Activated CD4-positive, CD25-positive, alpha-beta regulatory T cell treated with anti-CD3 and anti-CD28 coated beads, Interleukin-2, amount 50 U/mL, for 24 hours (primary cell): ENCODE results near the gene GDAP1L1.
"Not testable (repeated sequence)": the region's sequence is repeated elsewhere in the genome, so short reads cannot be mapped to it uniquely, and the experiment has no call there.

Source experiments
- ATAC-seq, 2 donors: fragments of 150-1000 bp; cut with Tn5 transposase; one replicate each; pipeline ENCODE4 v1.10.0; 2021; ENCODE audit warnings: mild to moderate bottlenecking in 1 of 2, moderate library complexity in 1 of 2

Gene GDAP1L1

DNA sequence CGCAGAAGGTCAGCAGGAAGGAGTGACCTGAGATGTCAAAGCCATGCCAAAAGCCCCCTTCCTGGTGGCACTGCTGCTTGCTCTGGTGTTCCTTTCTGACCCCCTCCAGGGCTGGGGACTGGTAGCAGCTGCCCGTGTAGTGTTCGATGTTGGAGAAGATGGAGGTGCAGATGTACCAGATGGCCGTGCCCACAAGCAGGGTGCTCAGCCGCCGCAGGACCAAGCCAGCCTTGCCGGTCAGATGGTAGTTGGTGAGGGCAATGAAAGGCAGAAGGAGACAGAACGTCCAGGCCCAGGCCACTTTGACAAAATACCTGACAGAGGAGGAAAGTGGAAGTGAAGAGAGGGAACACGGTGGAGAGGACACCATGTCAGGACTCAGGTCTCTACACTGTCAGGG is 59.8 kb downstream of the GDAP1L1 start:
- no peak for ATAC-seq

DNA sequence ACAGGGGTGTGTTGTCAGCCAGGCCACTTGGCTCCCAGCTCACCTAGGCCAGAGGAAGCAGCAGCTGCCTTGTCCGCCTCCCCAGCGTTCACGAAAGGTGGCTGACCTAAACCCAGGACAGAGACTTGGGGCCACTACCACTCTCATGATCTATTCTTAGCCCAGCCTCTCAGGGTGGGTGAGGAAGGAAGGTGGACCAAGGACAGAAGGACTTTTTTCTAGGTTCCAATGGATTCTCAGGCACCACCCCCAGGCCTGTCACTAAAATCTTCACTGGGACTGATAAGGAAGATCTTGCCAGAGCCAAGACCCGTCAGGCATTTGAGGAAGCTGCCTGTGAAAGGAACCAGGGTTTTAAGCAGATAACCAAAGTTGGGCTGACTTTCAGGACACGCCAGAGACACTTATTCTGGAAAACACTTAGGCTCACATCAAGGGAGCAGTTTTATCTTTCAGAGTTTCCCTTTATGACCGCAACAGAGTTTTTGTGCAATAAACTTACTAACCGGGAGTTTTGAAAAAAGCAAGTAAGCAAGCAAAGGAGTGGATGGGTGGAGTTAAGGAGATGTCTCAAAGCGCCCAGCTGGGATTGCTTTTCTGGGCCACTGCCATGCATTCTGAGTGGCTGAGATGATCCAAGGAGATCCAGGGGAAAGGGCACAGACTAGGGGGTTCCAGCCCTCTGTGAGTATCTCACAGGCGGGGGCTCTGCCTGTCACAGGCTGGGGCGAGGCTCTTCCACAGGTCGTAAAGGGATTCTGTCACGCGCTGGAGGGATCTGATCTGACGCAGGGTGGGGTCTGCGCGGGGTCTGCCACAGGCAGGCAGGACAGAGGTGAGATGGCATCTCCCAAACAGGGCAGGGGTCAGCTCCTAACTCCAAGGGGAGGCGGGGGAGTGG is 62.9 kb downstream of the GDAP1L1 start:
- no peak for ATAC-seq

DNA sequence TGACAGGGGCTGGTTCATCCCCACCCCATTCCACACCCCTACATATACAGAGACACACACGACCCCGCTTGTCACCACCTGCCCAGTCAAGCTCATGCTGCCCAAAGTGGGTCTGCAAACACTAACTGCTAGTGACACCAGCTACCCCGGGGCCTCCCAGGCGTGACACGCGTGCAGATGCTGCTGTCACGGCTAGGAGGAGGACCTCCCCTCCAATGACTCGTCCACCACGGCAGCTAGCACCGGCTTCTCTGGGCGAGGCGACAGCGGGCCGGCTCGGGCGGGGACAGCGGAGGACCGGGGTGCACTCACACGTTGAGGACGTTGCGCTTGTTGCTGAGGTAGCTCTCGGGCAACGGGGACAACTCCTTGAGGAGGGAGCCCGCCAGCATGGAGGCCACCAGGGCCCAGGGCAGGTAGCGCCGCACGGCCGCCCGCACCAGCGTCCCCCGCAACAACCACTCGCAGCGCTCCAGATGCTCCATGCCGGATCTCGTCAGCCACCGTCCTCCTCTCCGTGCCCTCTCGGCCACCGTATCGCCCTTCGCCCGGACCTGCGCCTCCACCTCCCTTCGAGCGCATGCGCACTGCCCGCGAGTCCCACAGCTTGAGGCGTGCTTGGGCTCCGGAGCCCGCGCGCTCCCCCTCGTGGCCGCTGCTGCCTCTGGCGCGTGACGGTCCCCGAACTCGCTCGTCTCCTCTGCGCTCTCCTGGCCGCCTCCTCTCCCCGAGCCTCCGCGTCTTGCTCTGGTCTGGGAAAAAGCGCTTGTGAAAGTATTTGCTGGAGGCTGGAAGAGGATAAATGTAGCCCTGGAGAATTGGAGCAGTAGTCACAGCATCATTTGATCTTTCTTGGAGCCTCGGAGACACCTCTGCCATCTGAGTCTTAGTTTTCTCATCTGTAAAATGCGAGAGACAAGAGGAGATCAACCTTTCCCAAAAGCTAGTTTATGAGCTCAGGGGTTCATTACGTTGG is 63.8 kb downstream of the GDAP1L1 start, which contains the start of gene FITM2:
TSS of gene FITM2 (minus strand) at position 539 of the 976 bp plus-strand sequence. CDS start at position 485, 54 bp downstream.
- ATAC-seq: peak; percentile 88 to 94

DNA sequence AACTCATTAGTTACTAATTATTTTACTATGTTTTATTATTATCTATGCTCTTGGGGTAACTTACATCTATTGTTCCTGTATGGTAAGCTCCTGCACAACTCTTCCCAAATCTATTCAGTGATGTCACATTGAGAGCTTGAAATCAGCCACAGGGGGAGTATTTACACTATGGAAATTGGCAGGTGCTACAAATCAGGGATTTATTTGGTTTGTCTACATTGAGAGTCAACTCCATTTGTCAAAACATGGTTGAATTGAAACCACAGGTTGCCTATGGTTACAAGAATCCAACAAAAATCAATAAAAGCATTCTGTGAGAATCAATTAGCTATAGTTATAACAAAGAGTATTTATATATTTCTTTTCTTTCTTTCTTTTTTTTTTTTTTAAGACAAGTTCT is 67.8 kb downstream of the GDAP1L1 start:
- ATAC-seq: no peak

DNA sequence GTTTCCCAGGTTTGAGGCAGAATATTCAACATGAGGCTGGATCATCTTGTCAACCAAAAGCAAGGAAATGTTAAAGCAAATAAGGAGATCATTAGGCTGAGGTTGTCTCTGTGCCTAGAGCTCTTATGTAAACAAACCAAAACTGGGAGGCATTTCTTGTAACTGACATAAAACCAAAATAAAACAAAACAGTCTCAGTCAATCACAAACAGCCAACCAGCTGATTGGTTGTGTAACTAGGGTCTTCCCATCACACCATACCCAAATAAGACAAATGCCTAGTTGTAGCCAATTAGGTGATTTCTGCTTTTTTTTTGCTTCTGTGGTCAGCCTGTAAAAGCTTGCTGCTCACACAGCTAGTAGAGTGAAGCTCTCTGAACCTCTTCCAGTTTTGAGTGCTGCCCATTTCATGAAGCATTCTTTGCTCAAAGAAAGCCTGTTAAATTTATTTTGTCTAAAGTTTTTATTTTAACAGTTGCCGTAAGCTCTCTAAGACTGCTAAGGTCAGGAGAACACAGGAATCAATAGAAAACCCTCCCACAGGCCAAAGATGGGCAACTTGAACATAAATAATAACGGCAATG is 72.8 kb downstream of the GDAP1L1 start:
- no peak for ATAC-seq

DNA sequence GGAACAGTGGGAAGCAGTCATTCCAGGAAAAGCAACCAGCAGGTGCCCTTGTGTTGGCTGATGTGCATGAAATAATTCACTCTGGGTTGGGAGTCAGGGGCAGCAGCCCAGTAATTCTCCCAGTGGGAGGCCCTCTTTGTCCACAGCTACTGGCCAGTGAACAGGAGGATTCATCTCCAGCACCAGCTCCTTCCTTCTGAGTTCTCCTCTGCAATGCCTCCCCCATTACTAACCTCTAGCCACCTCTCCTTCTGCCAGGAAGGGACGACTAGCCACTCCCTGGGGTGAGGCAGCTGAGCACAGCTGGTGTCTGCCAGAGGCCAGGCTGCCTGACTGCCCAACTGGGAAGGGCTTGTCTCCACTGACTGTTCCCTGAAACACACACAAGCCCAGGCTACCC is 77.2 kb downstream of the GDAP1L1 start:
- no peak for ATAC-seq

DNA sequence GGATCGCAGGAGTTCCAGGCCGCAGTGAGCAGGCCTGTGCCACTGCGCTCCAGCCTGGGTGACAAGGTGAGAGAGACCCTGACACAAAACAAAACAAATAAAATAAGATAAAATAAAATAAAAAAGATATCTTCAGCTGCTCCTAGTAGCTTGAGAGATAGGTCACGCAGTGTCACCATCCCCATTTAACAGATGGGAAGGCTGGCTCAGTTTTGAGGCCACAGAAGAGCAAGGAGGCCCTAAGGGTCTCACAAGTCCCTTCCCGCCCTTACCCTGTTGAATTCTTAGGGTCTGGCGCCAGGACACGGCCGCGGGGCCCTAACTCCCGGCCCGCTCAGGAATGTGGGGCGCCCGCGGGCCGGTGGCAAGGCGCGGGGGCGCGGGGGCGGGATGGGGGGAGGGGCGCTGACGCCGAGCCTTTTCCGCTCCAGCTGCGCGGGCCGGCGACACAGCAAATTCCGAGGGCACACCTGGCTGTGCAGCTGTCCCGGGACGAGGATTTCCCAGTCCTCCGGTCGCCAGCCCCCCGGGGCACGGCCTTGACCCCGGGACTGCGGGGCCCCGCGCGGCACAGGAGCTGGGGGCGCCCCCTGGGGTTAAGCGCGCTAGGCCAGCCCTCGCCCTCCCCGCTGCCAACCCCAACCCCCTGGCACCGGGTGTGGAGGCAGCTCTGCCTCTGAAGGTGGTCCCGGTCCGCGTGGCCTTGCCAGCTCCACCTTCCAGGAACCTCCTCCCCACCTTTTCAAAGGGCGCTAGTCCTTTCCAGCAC is 79.5 kb downstream of the GDAP1L1 start:
- ATAC-seq: peak in 1 of 2 donors; percentile 36

DNA sequence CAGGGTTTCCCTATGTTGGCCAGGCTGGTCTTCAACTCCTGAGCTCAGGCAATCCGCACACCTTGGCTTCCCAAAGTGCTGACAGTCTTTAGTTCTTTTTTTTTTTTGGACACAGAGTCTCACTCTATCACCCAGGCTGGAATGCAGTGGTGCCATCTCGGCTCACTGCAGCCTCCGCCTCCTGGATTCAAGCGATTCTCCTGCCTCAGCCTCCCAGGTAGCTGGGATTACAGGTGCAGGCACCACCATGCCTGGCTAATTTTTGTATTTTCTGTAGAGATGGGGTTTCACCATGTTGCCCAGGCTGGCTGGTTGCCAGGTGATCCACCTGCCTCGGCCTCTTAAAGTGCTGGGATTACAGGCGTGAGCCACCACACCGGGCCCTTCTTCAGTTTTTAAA is 80.6 kb downstream of the GDAP1L1 start:
- ATAC-seq: not testable (repeated sequence)

DNA sequence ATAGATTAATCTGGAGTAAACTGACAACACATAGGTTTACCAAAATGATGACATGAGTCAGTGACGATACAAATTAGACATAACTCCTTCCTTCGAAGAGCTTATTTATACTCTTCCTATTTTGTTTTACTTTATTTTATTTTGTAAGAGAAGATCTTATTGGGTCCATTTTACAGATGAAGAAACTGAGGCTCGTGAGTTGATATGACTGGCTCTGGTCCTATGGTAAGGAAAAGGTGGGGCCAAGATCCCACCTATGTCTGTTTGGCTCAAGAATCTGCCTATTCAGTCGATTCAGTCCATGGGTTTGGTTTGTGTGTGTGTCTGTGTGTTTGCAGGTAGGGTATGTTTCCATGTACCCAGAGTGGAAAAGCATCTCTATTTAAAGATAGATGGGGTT is 81.3 kb downstream of the GDAP1L1 start:
- no peak for ATAC-seq
